ENCODE results near the gene ADM5. TPM values are rescaled to one million over a fixed set of nuclear protein-coding genes. Genes with fewer than 3 reads are reported as not detected.
A peak's percentile ranks its signal among the peaks of the same experiment; 100 is the strongest.

Gene ADM5
- total RNA-seq, 1 donor from 2014 or later = 2.1 TPM

GRCh38 chr19:49684251-49684982, 5.0 kb upstream of the ADM5 start:
- H3K4me3 ChIP-seq = no peak overlapping the region
- peak; percentile 39 for TF ChIP-seq CTCF (IDR thresholded peaks at IDR 0.05)
- H3K9me3 ChIP-seq = no peaks in the 10 kb centered on the region
- H3K4me1 ChIP-seq = peaks cover 19% of the 10 kb centered on the region
- intact Hi-C loops (cut with DNase I) = no loop called here
- DNase-seq (no peak), ATAC-seq (no peak)
- H3K27ac ChIP-seq = no peak overlapping the region
- H3K27me3 ChIP-seq (ENCODE audit: low read depth) = peaks cover 3% of the 10 kb centered on the region
- H3K36me3 ChIP-seq = peaks cover 78% of the 10 kb centered on the region

GRCh38 chr19:49684983-49685553, 4.3 kb upstream of the ADM5 start:
- Histone ChIP-seq H3K27ac (no peak overlapping the region), H3K4me3 (no peak overlapping the region), H3K36me3 (peaks cover 78% of the 10 kb centered on the region), H3K27me3 (ENCODE audit: low read depth) (peaks cover 10% of the 10 kb centered on the region), H3K4me1 (peaks cover 24% of the 10 kb centered on the region), H3K9me3 (no peaks in the 10 kb centered on the region)
- no peak for DNase-seq
- intact Hi-C loops (cut with DNase I) = no loop called here
- TF ChIP-seq CTCF (IDR thresholded peaks at IDR 0.05) = no peak
- no peak for ATAC-seq

- no peak for TF ChIP-seq CTCF (IDR thresholded peaks at IDR 0.05)
- H3K4me3 ChIP-seq = peak overlapping the region; percentile 63
- H3K27ac ChIP-seq = peak overlapping the region; percentile 46
- no peaks in the 10 kb centered on the region for H3K9me3 ChIP-seq
- DNase-seq (no peak), ATAC-seq (no peak)
- intact Hi-C loops (cut with DNase I) = no loop called here
- peaks cover 72% of the 10 kb centered on the region for H3K36me3 ChIP-seq
- peaks cover 24% of the 10 kb centered on the region for H3K4me1 ChIP-seq
- H3K27me3 ChIP-seq (ENCODE audit: low read depth) = peaks cover 17% of the 10 kb centered on the region
Measured at GRCh38 chr19:49685845-49686332, 3.5 kb upstream of the ADM5 start.

- no peak for TF ChIP-seq CTCF (IDR thresholded peaks at IDR 0.05)
- DNase-seq (no peak), ATAC-seq (no peak)
- peaks cover 66% of the 10 kb centered on the region for H3K36me3 ChIP-seq
- peaks cover 24% of the 10 kb centered on the region for H3K27me3 ChIP-seq (ENCODE audit: low read depth)
- H3K4me1 ChIP-seq = peaks cover 28% of the 10 kb centered on the region
- intact Hi-C loops (cut with DNase I) = no loop called here
- peak overlapping the region; percentile 63 for H3K4me3 ChIP-seq
- H3K9me3 ChIP-seq = no peaks in the 10 kb centered on the region
- H3K27ac ChIP-seq = peak overlapping the region; percentile 60
Measured at GRCh38 chr19:49686503-49687088, 2.8 kb upstream of the ADM5 start.

GRCh38 chr19:49687150-49687549, 2.2 kb upstream of the ADM5 start:
- ATAC-seq (no peak), DNase-seq (no peak)
- no peak for TF ChIP-seq CTCF (IDR thresholded peaks at IDR 0.05)
- intact Hi-C loops (cut with DNase I) = no loop called here
- Histone ChIP-seq H3K4me3 (peak overlapping the region; percentile 63), H3K27me3 (ENCODE audit: low read depth) (peaks cover 26% of the 10 kb centered on the region), H3K4me1 (peaks cover 28% of the 10 kb centered on the region), H3K36me3 (peaks cover 60% of the 10 kb centered on the region), H3K27ac (peak overlapping the region; percentile 60), H3K9me3 (no peaks in the 10 kb centered on the region)
